Mesodermal cell (in vitro differentiated cells): ENCODE data around the gene GLRA3.

Experiments used
- H3K27ac ChIP-seq: 2 replicates; pipeline ENCODE4 v1.7.0; 2013; ENCODE audit warnings: mild to moderate bottlenecking, low read depth, low read length, moderate library complexity; ENCODE audit not compliant: severe bottlenecking
- H3K36me3 ChIP-seq: 2 replicates; pipeline ENCODE4 v1.7.1; 2013; ENCODE audit warnings: mild to moderate bottlenecking, low read length, moderate library complexity; ENCODE audit not compliant: control insufficient read depth, insufficient read depth
- H3K4me1 ChIP-seq: one replicate; pipeline ENCODE4 v1.7.1; 2013; ENCODE audit warnings: mild to moderate bottlenecking, low read length; ENCODE audit not compliant: insufficient read depth, control insufficient read depth, poor library complexity, severe bottlenecking
- H3K4me3 ChIP-seq: 2 replicates; pipeline ENCODE4 v1.7.0; 2013; ENCODE audit warnings: low read length, control low read depth, mild to moderate bottlenecking; ENCODE audit not compliant: insufficient read depth, poor library complexity, severe bottlenecking; ENCODE audit errors: extremely low read depth
- H3K9me3 ChIP-seq: 2 replicates; pipeline ENCODE4 v1.7.1; 2013; ENCODE audit warnings: mild to moderate bottlenecking, low read length, moderate library complexity; ENCODE audit not compliant: control insufficient read depth
- WGBS, 2 experiments: methylation state at CpG; one replicate each; pipeline ENCODE4 v1.1.5; 2013; ENCODE audit warnings: missing lambda C conversion rate in 2 of 2; ENCODE audit not compliant: insufficient coverage in 2 of 2; 5-methylcytosine and 5-hydroxymethylcytosine counted together

GLRA3 gene

DNA sequence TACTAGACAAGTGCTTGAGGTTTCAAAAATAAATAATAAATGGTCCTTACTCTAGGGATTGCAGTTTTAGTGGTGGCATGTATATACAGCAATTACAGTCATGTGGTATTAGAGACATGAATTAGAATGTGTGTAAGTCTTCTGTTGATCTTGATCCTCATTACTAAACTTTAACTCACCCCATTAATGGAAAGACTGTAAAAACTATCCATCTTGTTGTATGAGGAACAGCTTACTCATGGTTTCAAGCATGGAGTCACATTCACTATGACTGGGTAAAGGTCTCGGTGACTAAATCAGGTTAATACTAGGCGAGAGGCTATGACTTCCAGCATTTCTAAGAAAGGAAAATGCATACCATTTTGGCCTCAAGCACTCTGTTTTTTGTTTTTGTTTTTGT, 199.8 kb downstream of the GLRA3 start:
- 100% methylated on average over 2 of the region's 2 CpGs; no CpG with 5 or more reads in 1 of the 2 experiments for WGBS, 2 experiments
- Histone ChIP-seq H3K4me1 (no peaks in the 10 kb centered on the region), H3K9me3 (no peaks in the 10 kb centered on the region)

GRCh38 chr4:174628191-174628590, 200.9 kb downstream of the GLRA3 start:
- H3K4me1 ChIP-seq = no peaks in the 10 kb centered on the region
- H3K4me3 ChIP-seq = no peak overlapping the region
- H3K9me3 ChIP-seq = no peaks in the 10 kb centered on the region
- H3K27ac ChIP-seq = no peak overlapping the region
- no peaks in the 10 kb centered on the region for H3K36me3 ChIP-seq
- 96 to 100% methylated on average over 4 of the region's 7 CpGs for WGBS, 2 experiments

More for the DNA sequence above, 199.8 kb downstream of the GLRA3 start:
- no peak overlapping the region for H3K27ac ChIP-seq
- H3K4me3 ChIP-seq = no peak overlapping the region
- no peaks in the 10 kb centered on the region for H3K36me3 ChIP-seq

DNA sequence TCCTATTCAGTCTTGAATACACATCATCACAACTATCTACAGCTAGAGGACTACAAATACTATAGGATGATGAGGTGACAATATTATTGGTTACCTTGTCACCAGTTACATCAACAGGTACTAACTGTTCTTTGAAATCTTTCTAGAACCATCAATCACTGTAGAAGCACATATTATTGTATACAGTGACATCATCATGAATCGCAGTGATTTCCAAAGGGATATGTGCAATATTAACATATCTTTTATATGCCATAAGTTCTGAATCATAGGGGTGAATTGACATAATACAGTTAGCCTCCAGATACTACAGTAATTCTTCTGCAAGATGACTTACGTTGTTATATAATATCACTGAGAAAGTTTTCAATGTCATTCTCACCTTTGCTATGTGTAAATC, 201.6 kb downstream of the GLRA3 start:
- H3K27ac ChIP-seq = no peak overlapping the region
- no peaks in the 10 kb centered on the region for H3K9me3 ChIP-seq
- no peaks in the 10 kb centered on the region for H3K36me3 ChIP-seq
- no CpG with 5 or more reads among the region's 2 CpGs for WGBS, 2 experiments
- no peaks in the 10 kb centered on the region for H3K4me1 ChIP-seq
- no peak overlapping the region for H3K4me3 ChIP-seq

DNA sequence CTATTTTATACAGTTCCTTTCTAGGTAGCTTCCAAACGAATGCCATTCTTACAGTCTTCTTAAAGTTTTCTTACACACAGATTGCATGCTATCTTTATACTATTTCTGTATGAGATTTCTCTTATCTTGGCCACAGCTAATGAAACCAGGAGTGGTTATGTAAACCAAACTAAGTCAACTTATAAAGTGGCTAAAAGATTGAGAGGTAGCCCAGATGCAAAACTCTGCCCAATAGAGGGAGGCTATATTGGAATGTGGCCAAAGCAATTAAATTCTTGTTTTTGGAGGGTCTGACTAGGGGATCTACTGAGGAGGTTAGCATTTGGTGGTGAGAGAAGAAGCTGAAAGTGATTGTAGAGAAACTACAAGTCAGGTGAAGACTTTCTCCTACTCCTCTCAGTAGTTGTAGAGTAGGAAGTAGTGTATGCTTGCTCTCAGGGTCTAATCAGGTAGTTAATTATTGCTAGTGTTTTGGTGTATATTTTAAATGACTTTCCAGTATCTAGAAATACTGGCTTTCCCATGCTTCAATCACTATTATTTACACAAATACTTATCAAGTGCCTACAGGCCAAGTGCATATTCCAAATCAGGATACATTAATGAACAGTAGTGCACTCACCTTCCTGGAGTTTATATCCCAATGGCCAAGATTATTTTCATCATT, 202.6 kb downstream of the GLRA3 start:
- H3K4me1 ChIP-seq = no peaks in the 10 kb centered on the region
- no peaks in the 10 kb centered on the region for H3K36me3 ChIP-seq
- H3K27ac ChIP-seq = no peak overlapping the region
- no CpG with 5 or more reads among the region's 1 CpG for WGBS, 2 experiments
- H3K9me3 ChIP-seq = no peaks in the 10 kb centered on the region
- no peak overlapping the region for H3K4me3 ChIP-seq

DNA sequence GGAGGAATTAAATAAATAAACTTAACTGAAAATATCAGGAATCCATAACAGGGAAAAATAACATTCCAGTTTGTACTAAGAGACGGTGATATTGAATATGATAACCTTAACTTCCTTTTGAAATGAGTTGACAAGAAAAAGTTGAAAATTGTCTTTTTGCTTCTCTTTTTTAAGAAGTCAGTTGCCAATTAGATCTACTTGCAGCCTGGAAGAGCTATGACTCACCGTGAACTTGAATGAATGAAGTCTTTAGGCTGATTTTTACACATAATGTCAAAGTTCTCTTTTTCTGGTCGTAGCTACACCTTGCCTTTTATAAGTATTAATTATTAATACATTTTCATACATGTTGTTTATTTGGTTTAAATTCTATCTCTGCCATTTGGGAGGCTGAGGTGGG, 212.4 kb downstream of the GLRA3 start:
- no peak overlapping the region for H3K27ac ChIP-seq
- peaks cover under 1% of the 10 kb centered on the region for H3K9me3 ChIP-seq
- 80% methylated on average over 1 of the region's 3 CpGs; no CpG with 5 or more reads in 1 of the 2 experiments for WGBS, 2 experiments
- H3K36me3 ChIP-seq = no peaks in the 10 kb centered on the region
- no peak overlapping the region for H3K4me3 ChIP-seq
- H3K4me1 ChIP-seq = no peaks in the 10 kb centered on the region

- Histone ChIP-seq H3K4me3 (no peak overlapping the region), H3K4me1 (no peaks in the 10 kb centered on the region), H3K36me3 (no peaks in the 10 kb centered on the region), H3K27ac (no peak overlapping the region), H3K9me3 (peaks cover 7% of the 10 kb centered on the region)
- no CpG with 5 or more reads among the region's 1 CpG for WGBS, 2 experiments
Observed at GRCh38 chr4:174613979-174614378, 215.1 kb downstream of the GLRA3 start.

DNA sequence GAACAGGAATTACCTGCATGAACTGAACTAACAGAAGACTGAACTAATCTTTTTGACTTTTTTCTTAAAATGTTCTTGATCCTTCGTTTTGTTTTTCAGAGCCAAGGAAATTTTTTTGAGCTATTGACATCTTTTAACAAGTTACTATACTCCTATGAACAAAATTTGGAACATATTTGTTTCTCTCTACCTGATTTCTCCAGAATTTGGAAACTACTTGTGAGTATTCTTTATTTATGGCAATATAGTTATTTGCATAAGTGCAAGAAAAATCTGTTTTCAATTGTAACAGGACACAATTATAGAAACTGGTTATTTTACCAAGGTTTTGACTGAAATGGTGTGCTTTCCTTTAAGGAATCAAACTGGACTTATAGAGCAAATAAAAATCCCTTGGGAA, 217.3 kb downstream of the GLRA3 start:
- H3K36me3 ChIP-seq = no peaks in the 10 kb centered on the region
- no CpG with 5 or more reads among the region's 1 CpG for WGBS, 2 experiments
- peaks cover 7% of the 10 kb centered on the region for H3K9me3 ChIP-seq

GRCh38 chr4:174607792-174608191, 221.3 kb downstream of the GLRA3 start:
- no peak overlapping the region for H3K27ac ChIP-seq
- peaks cover 7% of the 10 kb centered on the region for H3K9me3 ChIP-seq
- H3K4me1 ChIP-seq = no peaks in the 10 kb centered on the region
- no CpG with 5 or more reads among the region's 1 CpG for WGBS, 2 experiments
- no peak overlapping the region for H3K4me3 ChIP-seq
- H3K36me3 ChIP-seq = no peaks in the 10 kb centered on the region

More for the DNA sequence above, 217.3 kb downstream of the GLRA3 start:
- no peak overlapping the region for H3K27ac ChIP-seq
- no peaks in the 10 kb centered on the region for H3K4me1 ChIP-seq
- H3K4me3 ChIP-seq = no peak overlapping the region

- Histone ChIP-seq H3K4me1 (no peaks in the 10 kb centered on the region), H3K27ac (no peak overlapping the region), H3K9me3 (no peaks in the 10 kb centered on the region), H3K4me3 (no peak overlapping the region), H3K36me3 (no peaks in the 10 kb centered on the region)
- 100% methylated on average over 1 of the region's 4 CpGs; no CpG with 5 or more reads in 1 of the 2 experiments for WGBS, 2 experiments
Observed at GRCh38 chr4:174604198-174604597, 224.8 kb downstream of the GLRA3 start.

- WGBS, 2 experiments = 100% methylated on average over 1 of the region's 1 CpG; no CpG with 5 or more reads in 1 of the 2 experiments
- Histone ChIP-seq H3K4me1 (peaks cover 2% of the 10 kb centered on the region), H3K4me3 (no peak overlapping the region), H3K9me3 (no peaks in the 10 kb centered on the region), H3K27ac (no peak overlapping the region), H3K36me3 (no peaks in the 10 kb centered on the region)
Observed at GRCh38 chr4:174600391-174600790, 228.7 kb downstream of the GLRA3 start.

DNA sequence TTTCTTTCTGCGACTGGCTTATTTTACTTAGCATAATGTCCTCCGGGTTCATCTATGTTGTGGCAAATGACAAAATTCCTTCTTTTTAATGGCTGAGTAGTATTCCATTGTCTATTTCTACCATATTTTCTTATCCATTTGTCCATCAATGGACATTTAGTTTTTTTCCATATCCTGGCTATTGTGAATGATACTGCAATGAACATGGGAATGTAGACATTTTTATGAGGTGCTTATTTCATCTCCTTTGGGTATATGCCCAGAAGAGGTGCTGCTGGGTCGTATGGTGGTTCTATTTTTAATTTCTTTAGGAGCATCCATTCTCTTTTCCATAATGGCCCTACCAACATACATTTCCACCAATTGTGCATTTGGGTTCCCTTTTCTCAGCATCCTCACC, 230.2 kb downstream of the GLRA3 start:
- no peak overlapping the region for H3K4me3 ChIP-seq
- 83 to 100% methylated on average over 1 of the region's 3 CpGs for WGBS, 2 experiments

More for the DNA sequence above, 230.2 kb downstream of the GLRA3 start:
- Histone ChIP-seq H3K27ac (no peak overlapping the region), H3K4me1 (peaks cover 5% of the 10 kb centered on the region), H3K36me3 (no peaks in the 10 kb centered on the region), H3K9me3 (no peaks in the 10 kb centered on the region)
